Measurements from ENCODE around the gene PRSS53.
"Not testable (repeated sequence)": the region's sequence is repeated elsewhere in the genome, so short reads cannot be mapped to it uniquely, and the experiment has no call there.

GRCh38 chr16:31136822-31137499, 48.2 kb upstream of the PRSS53 start:
- not testable (repeated sequence) for TF ChIP-seq CTCF (conservative IDR thresholded peaks at IDR 0.05; ENCODE audit: low read depth in 2 of 2); REST (IDR thresholded peaks at IDR 0.05; ENCODE audit: unreplicated experiment); EZH2 (IDR thresholded peaks at IDR 0.05; ENCODE audit: low read depth, unreplicated experiment); EZH2phosphoT487 (IDR thresholded peaks at IDR 0.05; ENCODE audit: unreplicated experiment); POLR2AphosphoS5 (IDR thresholded peaks at IDR 0.05; ENCODE audit: low read depth); JUNB (IDR thresholded peaks at IDR 0.05; ENCODE audit: unreplicated experiment); CREB1 (CRISPR knock-in tag; IDR thresholded peaks at IDR 0.05; ENCODE audit: low read depth); STAT1 (IDR thresholded peaks at IDR 0.05; ENCODE audit: unreplicated experiment); ZNF331 (CRISPR knock-in tag; IDR thresholded peaks at IDR 0.05; ENCODE audit: low read depth); ETS1 (IDR thresholded peaks at IDR 0.05); NANOG (IDR thresholded peaks at IDR 0.05; ENCODE audit: borderline replicate concordance)
